GM19455 (cell line): ENCODE results near the gene FAM234A.
"Not testable (repeated sequence)": the region's sequence is repeated elsewhere in the genome, so short reads cannot be mapped to it uniquely, and the experiment has no call there.

Source experiments
- ATAC-seq: cut with Tn5 transposase; IDR thresholded peaks from one replicate; pipeline ENCODE4 v1.9.1; 2021; ENCODE audit not compliant: unreplicated experiment

Gene FAM234A

GRCh38 chr16:230351-230750 is 4.3 kb upstream of the FAM234A start:
- ATAC-seq, result not testable (repeated sequence)

- ATAC-seq, result no peak
Measured at GRCh38 chr16:230949-231348, 3.7 kb upstream of the FAM234A start.

- no peak for ATAC-seq
Measured at GRCh38 chr16:239948-240277, 5.3 kb downstream of the FAM234A start.

GRCh38 chr16:240559-240958 is 5.9 kb downstream of the FAM234A start:
- ATAC-seq, result no peak

GRCh38 chr16:242281-242680 is 7.7 kb downstream of the FAM234A start:
- no peak for ATAC-seq

- ATAC-seq, result no peak
Measured at GRCh38 chr16:243348-243747, 8.7 kb downstream of the FAM234A start.

- ATAC-seq, result no peak
Measured at GRCh38 chr16:245105-245504, 10.5 kb downstream of the FAM234A start.

GRCh38 chr16:247027-247426 is 12.4 kb downstream of the FAM234A start:
- ATAC-seq, result no peak

GRCh38 chr16:249431-249830 is 14.8 kb downstream of the FAM234A start:
- ATAC-seq, result no peak

- no peak for ATAC-seq
Measured at GRCh38 chr16:252366-253337, 18.0 kb downstream of the FAM234A start.

- ATAC-seq, result no peak
Measured at GRCh38 chr16:253833-254232, 19.2 kb downstream of the FAM234A start.

GRCh38 chr16:254461-254860 is 19.8 kb downstream of the FAM234A start:
- ATAC-seq, result no peak

- ATAC-seq, result no peak
Measured at GRCh38 chr16:255183-255582, 20.6 kb downstream of the FAM234A start.

GRCh38 chr16:258091-258490 is 23.5 kb downstream of the FAM234A start:
- not testable (repeated sequence) for ATAC-seq

- ATAC-seq, result no peak
Measured at GRCh38 chr16:259226-259625, 24.6 kb downstream of the FAM234A start.

GRCh38 chr16:259814-260253 is 25.2 kb downstream of the FAM234A start:
- ATAC-seq, result no peak

GRCh38 chr16:260326-260725 is 25.7 kb downstream of the FAM234A start:
- no peak for ATAC-seq

GRCh38 chr16:261031-261691 is 26.5 kb downstream of the FAM234A start:
- no peak for ATAC-seq

GRCh38 chr16:262121-262745 is 27.6 kb downstream of the FAM234A start:
- ATAC-seq, result no peak

GRCh38 chr16:263182-263774 is 28.7 kb downstream of the FAM234A start:
- ATAC-seq, result no peak

- ATAC-seq, result no peak
Measured at GRCh38 chr16:263944-264343, 29.3 kb downstream of the FAM234A start.
